Caco-2 (cell line): ENCODE measurements around the gene DNM2. TPM values are rescaled to one million over a fixed set of nuclear protein-coding genes. Genes with fewer than 3 reads are reported as not detected.

ENCODE experiments used
- BruUV-seq: library from RNA; stranded (reverse); fragments of 400-500 nt; replicated peaks from 2 replicates; lab custom pipeline; 2021; lab: Mats Ljungman, UMichigan
- CTCF ChIA-PET: fragments of 300-600 bp; sonication (Branson Sonifier 250); formaldehyde crosslinking; loops from one replicate; lab custom pipeline; 2022; ENCODE audit warnings: antibody characterized with exemption; lab: Charles Lee
- POLR2A ChIA-PET: fragments of 300-600 bp; sonication (Branson Sonifier 250); formaldehyde crosslinking; loops from one replicate; lab custom pipeline; 2022; ENCODE audit warnings: antibody characterized with exemption; lab: Charles Lee
- DNase-seq, 2 experiments: peaks; one replicate each; pipeline versions ENCODE4 v3.0.0 to v3.0.0-alpha.2; 2020 to 2022
- H3K27me3 ChIP-seq: replicated peaks from 2 replicates; pipeline ENCODE4 v1.6.0; 2011; ENCODE audit warnings: low read length; ENCODE audit not compliant: control insufficient read depth, insufficient read depth
- H3K36me3 ChIP-seq: 2 replicates; pipeline ENCODE4 v1.5.1; 2011; ENCODE audit warnings: low read length; ENCODE audit not compliant: control insufficient read depth, insufficient read depth
- H3K4me1 ChIP-seq: fragments of 250-450 bp; sonication (Bioruptor Pico); 2 replicates; pipeline ENCODE4 v1.5.1; 2020; ENCODE audit warnings: mild to moderate bottlenecking
- H3K4me3 ChIP-seq: 2 replicates; pipeline ENCODE4 v1.5.1; 2011; ENCODE audit warnings: low read depth, mild to moderate bottlenecking, control low read depth, low read length
- H3K9me3 ChIP-seq: fragments of 250-450 bp; sonication (Bioruptor Pico); 2 replicates; pipeline ENCODE4 v1.5.1; 2020; ENCODE audit warnings: mild to moderate bottlenecking, moderate library complexity
- H3K27ac Mint-ChIP-seq: one replicate; pipeline ENCODE4 v1.8.0; 2022; ENCODE audit warnings: mixed read lengths; ENCODE audit not compliant: unreplicated experiment
- H3K27me3 Mint-ChIP-seq: one replicate; pipeline ENCODE4 v1.8.0; 2022; ENCODE audit warnings: mixed read lengths; ENCODE audit not compliant: insufficient read depth, unreplicated experiment
- H3K36me3 Mint-ChIP-seq: one replicate; pipeline ENCODE4 v1.8.0; 2022; ENCODE audit warnings: mild to moderate bottlenecking, mixed read lengths; ENCODE audit not compliant: insufficient read depth, unreplicated experiment
- H3K4me1 Mint-ChIP-seq: one replicate; pipeline ENCODE4 v1.8.0; 2022; ENCODE audit warnings: low read depth, mixed read lengths; ENCODE audit not compliant: unreplicated experiment
- H3K4me3 Mint-ChIP-seq: one replicate; pipeline ENCODE4 v1.8.0; 2022; ENCODE audit warnings: mild to moderate bottlenecking, moderate library complexity, mixed read lengths; ENCODE audit not compliant: unreplicated experiment
- H3K9me3 Mint-ChIP-seq: one replicate; pipeline ENCODE4 v1.8.0; 2022; ENCODE audit warnings: mixed read lengths; ENCODE audit not compliant: unreplicated experiment
- CTCF ChIP-seq, 2 experiments: fragments of 200-600 bp in 1 of 2; IDR thresholded peaks; 1 replicate in 1 of 2; 2 replicates in 1 of 2; pipeline versions ENCODE4 v1.5.1 to v1.8.0; 2011 to 2022; ENCODE audit warnings: antibody characterized with exemption in 1 of 2, control low read depth in 1 of 2, inconsistent platforms in 1 of 2, low read depth in 1 of 2, low read length in 1 of 2, mild to moderate bottlenecking in 1 of 2, moderate library complexity in 1 of 2; ENCODE audit not compliant: insufficient read depth in 1 of 2, severe bottlenecking in 1 of 2, unreplicated experiment in 1 of 2
- intact Hi-C: fragments of 100-400 bp; cut with micrococcal nuclease; formaldehyde crosslinking; loops from one replicate; pipeline ENCODE4 v1.10.0; 2022; ENCODE audit not compliant: unreplicated experiment
- total RNA-seq: library from RNA; stranded (reverse); gene quantifications from 2 replicates; pipeline ENCODE4 v1.2.3, GENCODE V29; 2022

Gene DNM2
- total RNA-seq, 1 experiment from 2014 or later: 137 TPM

GRCh38 chr19:10748927-10749434 lies 31.1 kb downstream of the DNM2 start:
- POLR2A ChIA-PET: no interaction called here
- H3K4me3 Mint-ChIP-seq: no peak overlapping the region
- H3K27ac Mint-ChIP-seq: peak overlapping the region; percentile 60
- intact Hi-C loops: no loop called here
- no peaks in the 10 kb centered on the region for H3K27me3 Mint-ChIP-seq
- no peak overlapping the region for H3K4me3 ChIP-seq
- no peaks in the 10 kb centered on the region for H3K9me3 Mint-ChIP-seq
- H3K4me1 ChIP-seq: no peaks in the 10 kb centered on the region
- H3K27me3 ChIP-seq: no peaks in the 10 kb centered on the region
- no peak for DNase-seq
- no peaks in the 10 kb centered on the region for H3K9me3 ChIP-seq
- no peak for TF ChIP-seq CTCF (IDR thresholded peaks at IDR 0.05; ENCODE audit: insufficient read depth in 1 of 2, low read depth in 1 of 2, low read length in 1 of 2, severe bottlenecking in 1 of 2, unreplicated experiment in 1 of 2)
- peaks cover 6% of the 10 kb centered on the region for H3K4me1 Mint-ChIP-seq
- no TSS peak for BruUV-seq
- no peaks in the 10 kb centered on the region; the same call in 1 of the 2 replicates for H3K36me3 ChIP-seq
- CTCF ChIA-PET: no interaction called here
- peaks cover 11% of the 10 kb centered on the region for H3K36me3 Mint-ChIP-seq

DNA sequence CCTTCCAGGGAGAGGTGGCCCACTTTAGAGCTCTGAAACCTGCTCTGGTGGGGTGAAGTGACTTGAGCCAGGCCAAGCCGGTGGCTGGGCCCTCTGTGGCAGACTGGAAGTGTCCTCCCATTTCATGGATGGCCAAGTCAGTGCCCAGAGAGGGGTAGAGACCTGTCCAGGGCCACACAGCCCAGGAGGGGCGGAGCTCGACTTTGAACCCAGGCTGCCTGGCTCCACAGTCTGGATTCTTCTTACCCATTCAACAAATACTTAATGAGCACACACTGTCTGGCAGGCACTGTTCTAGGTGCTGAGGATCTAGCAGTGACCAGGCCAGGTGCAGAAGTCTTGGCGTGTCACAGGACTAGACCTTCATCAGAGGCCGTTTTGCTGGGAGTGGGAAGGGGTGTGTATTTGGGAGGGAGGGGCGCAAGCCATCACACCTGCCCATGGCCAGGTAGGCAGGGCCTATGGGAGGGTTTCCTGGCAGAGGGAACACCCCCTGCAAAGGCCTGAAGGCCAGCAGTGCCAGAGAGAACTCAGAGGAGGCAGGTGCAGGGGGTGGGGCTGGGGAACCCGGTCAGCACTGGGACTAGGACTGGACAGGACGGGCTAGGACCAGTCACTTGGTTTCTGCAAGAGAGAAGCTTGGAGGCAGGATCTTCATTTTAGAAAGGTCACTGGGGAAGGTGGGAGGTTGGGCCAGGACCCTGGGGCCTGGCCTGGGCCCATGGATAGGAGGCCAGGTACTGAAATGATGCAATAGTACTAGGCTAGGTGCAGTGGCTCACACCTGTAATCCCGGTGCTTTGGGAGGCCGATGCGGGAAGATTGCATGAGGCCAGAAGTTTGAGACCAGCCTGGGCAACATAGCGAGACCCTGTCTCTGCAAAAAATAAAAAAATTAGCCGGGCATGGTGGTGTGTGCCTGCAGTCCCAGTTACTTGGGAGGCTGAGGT lies 31.8 kb downstream of the DNM2 start:
- BruUV-seq: no TSS peak
- no peak overlapping the region for H3K4me3 ChIP-seq
- peaks cover 6% of the 10 kb centered on the region for H3K4me1 Mint-ChIP-seq
- peak overlapping the region; percentile 42 for H3K27ac Mint-ChIP-seq
- no peaks in the 10 kb centered on the region for H3K27me3 Mint-ChIP-seq
- no peak for TF ChIP-seq CTCF (IDR thresholded peaks at IDR 0.05; ENCODE audit: insufficient read depth in 1 of 2, low read depth in 1 of 2, low read length in 1 of 2, severe bottlenecking in 1 of 2, unreplicated experiment in 1 of 2)
- H3K36me3 Mint-ChIP-seq: peaks cover 11% of the 10 kb centered on the region
- intact Hi-C loops: no loop called here
- no peaks in the 10 kb centered on the region for H3K27me3 ChIP-seq
- H3K9me3 Mint-ChIP-seq: no peaks in the 10 kb centered on the region
- CTCF ChIA-PET: no interaction called here
- H3K4me3 Mint-ChIP-seq: no peak overlapping the region
- H3K9me3 ChIP-seq: no peaks in the 10 kb centered on the region
- POLR2A ChIA-PET: no interaction called here
- no peak for DNase-seq
- no peaks in the 10 kb centered on the region for H3K4me1 ChIP-seq
- H3K36me3 ChIP-seq: no peaks in the 10 kb centered on the region; the same call in none of the 2 replicates

- no peak overlapping the region for H3K4me3 ChIP-seq
- BruUV-seq: no TSS peak
- no peak for DNase-seq
- CTCF ChIA-PET: interaction anchor here (0.5 kb wide), 2 partner anchors 50 to 248 kb away, joined by 3 to 4 read pairs; no protein-coding TSS in a partner anchor
- no peaks in the 10 kb centered on the region; the same call in none of the 2 replicates for H3K36me3 ChIP-seq
- H3K4me1 ChIP-seq: no peaks in the 10 kb centered on the region
- Mint-ChIP-seq H3K4me3 (no peak overlapping the region), H3K27ac (no peak overlapping the region), H3K9me3 (no peaks in the 10 kb centered on the region), H3K4me1 (peaks cover 6% of the 10 kb centered on the region), H3K36me3 (peaks cover 17% of the 10 kb centered on the region), H3K27me3 (no peaks in the 10 kb centered on the region)
- no peaks in the 10 kb centered on the region for H3K9me3 ChIP-seq
- TF ChIP-seq CTCF (IDR thresholded peaks at IDR 0.05; ENCODE audit: insufficient read depth in 1 of 2, low read depth in 1 of 2, low read length in 1 of 2, severe bottlenecking in 1 of 2, unreplicated experiment in 1 of 2): no peak
- POLR2A ChIA-PET: no interaction called here
- intact Hi-C loops: no loop called here
- H3K27me3 ChIP-seq: no peaks in the 10 kb centered on the region
Observed at GRCh38 chr19:10751109-10751953, 33.5 kb downstream of the DNM2 start.
